Pancreas (tissue), 10 donors: ENCODE results near the gene SUGP2. TPM values are rescaled to one million over a fixed set of nuclear protein-coding genes. Genes with fewer than 3 reads are reported as not detected.
A peak's percentile ranks its signal among the peaks of the same experiment; 100 is the strongest.

Experiments used
- ATAC-seq, 4 donors: fragments of 200-7000 bp; cut with Tn5 transposase; one replicate each; pipeline versions ENCODE4 v1.8.0 to v1.9.1; 2020; ENCODE audit warnings: mild to moderate bottlenecking in 4 of 4, moderate library complexity in 4 of 4
- DNase-seq, 6 donors: peaks; one replicate each; pipeline ENCODE4 v3.0.0-alpha.2; 2020
- FAIRE-seq: peaks from 2 replicates; lab custom pipeline; 2012; peaks lifted over from hg19 to GRCh38; lab: Jason Lieb, UNC
- H3K27ac ChIP-seq, 4 donors: fragments of 200-600 bp; sonication (generic); 1 replicate in 3 of 4; 2 replicates in 1 of 4; pipeline versions ENCODE4 v1.5.0 to v1.8.0; 2020
- H3K27me3 ChIP-seq, 4 donors: fragments of 200-600 bp; one replicate each; pipeline ENCODE4 v1.8.0; 2021
- H3K36me3 ChIP-seq, 3 donors: fragments of 200-600 bp; sonication (generic) in 1 of 3; one replicate each; pipeline versions ENCODE4 v1.5.0 to v1.8.0; 2020 to 2021
- H3K4me1 ChIP-seq, 3 donors: fragments of 200-600 bp; one replicate each; pipeline ENCODE4 v1.8.0; 2021
- H3K4me3 ChIP-seq, 4 donors: fragments of 200-600 bp; sonication (generic) in 2 of 4; one replicate each; pipeline versions ENCODE4 v1.5.0 to v1.8.0; 2020 to 2021
- H3K9me3 ChIP-seq, 4 donors: fragments of 200-600 bp; one replicate each; pipeline ENCODE4 v1.8.0; 2021
- WGBS, 2 donors: extraction: QIAGEN DNeasy Blood & Tissue Kit; methylation state at CpG; one replicate each; pipeline ENCODE4 v1.1.7; 2013; 5-methylcytosine and 5-hydroxymethylcytosine counted together
- intact Hi-C, 3 donors: fragments of 100-400 bp; cut with DNase I; formaldehyde crosslinking; loops; one replicate each; pipeline versions ENCODE4 v1.11.1 to v1.14.2; 2022
- polyA plus RNA-seq, 2 donors: library from polyadenylated mRNA; stranded (reverse); fragments of 200-250 nt; gene quantifications; one replicate each; pipeline ENCODE4 v1.2.3, GENCODE V29; 2013
- total RNA-seq, 6 donors: library from RNA; stranded (reverse); fragmentation: NEBNext Ultra II Directional in 4 of 6; extraction: Animal tissue kit (Norgen Biotek cat#: 25700) in 4 of 6; gene quantifications; one replicate each; pipeline versions ENCODE4 v1.2.1 to v1.2.4, GENCODE V29; 2021 to 2023
- TF ChIP-seq, protein P1 (sequence below), 4 donors: fragments of 200-600 bp; sonication (generic) in 3 of 4; IDR thresholded peaks; one replicate each; pipeline versions ENCODE4 v1.5.0 to v1.8.0; 2021; ENCODE audit warnings: antibody characterized with exemption in 4 of 4
- donor health status: healthy with polysubstance abuse.
- donor health status: DM: no; HTN: no; CAD: no; lungs with moderate emphysema.
- donor health status: DM: no; HTN: no; CAD: no.
- donor health status: control.
- donor health status: control.
- donor health status: Bipolar disorder and iron deficiency.
- donor health status: DM: yes; HTN: yes; CAD: no.
- donor health status: DM: no; HTN: no; CAD: no.
- donor health status: DM: no; HTN: no; CAD: no.
- donor health status: DM: yes; HTN: yes; CAD: no.

Gene SUGP2
- total and polyA plus RNA-seq, 8 donors = 15.4 to 60.6 (median 25.3) TPM

DNA sequence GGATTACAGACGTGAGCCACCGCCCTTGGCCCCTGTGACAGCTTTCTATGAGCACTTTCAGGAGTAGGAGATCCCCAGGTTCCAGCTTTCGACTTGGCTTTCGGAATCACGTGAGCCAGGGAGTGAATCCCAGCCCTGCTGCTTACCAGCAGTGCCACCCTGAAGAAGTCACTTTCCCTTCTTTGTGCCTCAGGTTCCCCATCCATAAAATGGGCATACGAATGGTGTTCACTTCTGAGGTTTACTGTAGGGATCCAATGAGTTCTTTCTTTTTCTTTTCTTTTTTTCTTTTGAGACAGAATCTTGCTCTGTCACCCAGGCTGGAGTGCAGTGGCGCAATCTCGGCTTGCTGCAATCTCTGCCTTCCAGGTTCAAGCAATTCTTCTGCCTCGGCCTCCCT is 88.0 kb downstream of the SUGP2 start:
- H3K27me3 ChIP-seq = no peaks in the 10 kb centered on the region
- ATAC-seq (no peak), FAIRE-seq (no peak), DNase-seq (no peak)
- no peaks in the 10 kb centered on the region for H3K36me3 ChIP-seq
- no peaks in the 10 kb centered on the region for H3K4me1 ChIP-seq
- no peak overlapping the region for H3K27ac ChIP-seq
- no peak overlapping the region for H3K4me3 ChIP-seq
- TF ChIP-seq, protein P1, sequence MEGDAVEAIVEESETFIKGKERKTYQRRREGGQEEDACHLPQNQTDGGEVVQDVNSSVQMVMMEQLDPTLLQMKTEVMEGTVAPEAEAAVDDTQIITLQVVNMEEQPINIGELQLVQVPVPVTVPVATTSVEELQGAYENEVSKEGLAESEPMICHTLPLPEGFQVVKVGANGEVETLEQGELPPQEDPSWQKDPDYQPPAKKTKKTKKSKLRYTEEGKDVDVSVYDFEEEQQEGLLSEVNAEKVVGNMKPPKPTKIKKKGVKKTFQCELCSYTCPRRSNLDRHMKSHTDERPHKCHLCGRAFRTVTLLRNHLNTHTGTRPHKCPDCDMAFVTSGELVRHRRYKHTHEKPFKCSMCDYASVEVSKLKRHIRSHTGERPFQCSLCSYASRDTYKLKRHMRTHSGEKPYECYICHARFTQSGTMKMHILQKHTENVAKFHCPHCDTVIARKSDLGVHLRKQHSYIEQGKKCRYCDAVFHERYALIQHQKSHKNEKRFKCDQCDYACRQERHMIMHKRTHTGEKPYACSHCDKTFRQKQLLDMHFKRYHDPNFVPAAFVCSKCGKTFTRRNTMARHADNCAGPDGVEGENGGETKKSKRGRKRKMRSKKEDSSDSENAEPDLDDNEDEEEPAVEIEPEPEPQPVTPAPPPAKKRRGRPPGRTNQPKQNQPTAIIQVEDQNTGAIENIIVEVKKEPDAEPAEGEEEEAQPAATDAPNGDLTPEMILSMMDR (IDR thresholded peaks at IDR 0.05) = no peak
- no peaks in the 10 kb centered on the region for H3K9me3 ChIP-seq
- intact Hi-C loops = no loop called here
- 81 to 87% methylated on average over 9 of the region's 9 CpGs for WGBS, 2 donors

DNA sequence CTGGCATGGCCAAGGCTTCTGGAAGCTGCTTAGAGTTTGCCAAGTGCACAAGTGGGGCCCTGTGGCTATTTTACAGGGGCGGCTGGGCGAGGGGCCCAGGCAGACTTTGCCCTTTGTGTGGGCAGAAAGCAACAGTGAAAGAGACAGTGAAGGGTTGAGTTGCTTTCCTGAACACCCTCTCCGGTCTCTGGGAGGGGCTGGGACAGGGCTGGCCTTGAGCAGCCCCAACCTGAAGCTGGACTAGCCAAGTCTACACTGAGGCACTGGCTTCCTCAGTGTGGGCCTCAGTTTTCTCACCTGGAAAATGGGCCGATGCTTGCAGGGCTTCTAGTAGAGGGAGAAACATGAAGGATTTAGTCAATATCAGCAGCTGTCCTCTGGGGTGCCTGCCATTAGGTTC is 89.9 kb downstream of the SUGP2 start:
- Histone ChIP-seq H3K27ac (no peak overlapping the region), H3K27me3 (no peaks in the 10 kb centered on the region), H3K36me3 (no peaks in the 10 kb centered on the region), H3K4me1 (no peaks in the 10 kb centered on the region), H3K9me3 (no peaks in the 10 kb centered on the region), H3K4me3 (no peak overlapping the region)
- DNase-seq (no peak), ATAC-seq (no peak), FAIRE-seq (no peak)
- 67 to 79% methylated on average over 4 of the region's 4 CpGs for WGBS, 2 donors
- intact Hi-C loops = no loop called here
- TF ChIP-seq, protein P1 (IDR thresholded peaks at IDR 0.05) = no peak

DNA sequence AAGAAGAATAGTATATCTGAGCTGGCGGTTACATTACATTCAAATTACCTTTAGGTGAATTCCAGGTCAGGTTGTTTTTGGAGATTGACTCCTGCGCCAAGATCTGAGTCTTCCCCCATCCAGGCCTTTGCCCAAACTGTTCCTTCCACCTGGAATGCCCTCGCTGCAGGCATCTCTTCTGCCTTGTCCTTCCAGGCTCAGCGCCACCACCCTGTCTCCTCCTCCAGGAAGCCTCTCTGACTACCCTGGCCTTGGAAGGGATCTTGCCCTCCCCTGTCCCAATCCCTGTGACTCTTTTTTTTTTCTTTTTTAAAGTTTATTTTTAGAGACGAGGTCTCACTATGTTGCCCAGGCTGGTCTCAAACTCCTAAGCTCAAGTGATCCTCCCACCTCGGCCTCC is 90.6 kb downstream of the SUGP2 start:
- TF ChIP-seq, protein P1 (IDR thresholded peaks at IDR 0.05) = no peak
- 81 to 95% methylated on average over 6 of the region's 6 CpGs for WGBS, 2 donors
- ATAC-seq (no peak), FAIRE-seq (no peak), DNase-seq (no peak)
- Histone ChIP-seq H3K36me3 (no peaks in the 10 kb centered on the region), H3K27ac (no peak overlapping the region), H3K27me3 (no peaks in the 10 kb centered on the region), H3K4me1 (no peaks in the 10 kb centered on the region), H3K4me3 (no peak overlapping the region), H3K9me3 (no peaks in the 10 kb centered on the region)
- intact Hi-C loops = no loop called here

DNA sequence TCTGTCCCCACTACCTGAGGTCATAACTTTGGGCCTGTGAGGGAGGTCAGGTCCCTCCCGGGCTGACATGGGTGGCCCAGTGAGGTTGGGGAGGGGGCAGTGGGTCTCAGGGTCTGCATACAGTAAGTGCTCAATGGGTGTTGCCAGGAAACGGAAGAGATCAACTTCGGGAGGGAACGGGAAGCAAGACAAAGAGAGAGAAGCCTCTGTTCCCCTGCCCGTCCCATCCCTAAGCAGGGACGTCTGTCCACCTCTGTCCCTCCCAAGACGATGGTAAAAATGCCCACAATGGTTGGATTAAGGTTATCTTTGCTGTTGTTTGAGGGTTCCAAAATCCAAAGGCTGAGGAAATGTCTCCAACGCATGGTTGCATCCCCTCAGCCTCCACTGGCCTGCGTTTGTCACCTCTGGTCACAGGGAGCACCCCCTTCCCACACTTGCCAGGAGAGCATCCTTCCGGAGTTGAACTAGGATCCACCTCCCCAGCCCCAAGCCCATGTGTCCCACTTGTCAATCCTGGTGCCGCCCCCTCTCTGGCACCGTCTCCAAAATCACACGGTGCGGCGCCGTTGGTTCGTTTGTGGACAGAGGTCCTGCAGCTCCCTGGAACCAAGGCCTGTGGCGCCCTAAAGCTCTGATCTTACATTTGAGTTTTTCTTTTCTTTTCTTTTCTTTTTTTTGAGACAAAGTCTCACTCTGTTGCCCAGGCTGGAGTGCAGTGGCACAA is 91.5 kb downstream of the SUGP2 start:
- no peak for DNase-seq
- peak in 1 of 4 donors; percentile 3 for ATAC-seq

More for the DNA sequence above, 91.5 kb downstream of the SUGP2 start:
- intact Hi-C loops = no loop called here
- Histone ChIP-seq H3K4me3 (no peak overlapping the region), H3K9me3 (no peaks in the 10 kb centered on the region), H3K4me1 (no peaks in the 10 kb centered on the region), H3K27ac (no peak overlapping the region), H3K27me3 (no peaks in the 10 kb centered on the region), H3K36me3 (no peaks in the 10 kb centered on the region)
- FAIRE-seq = no peak
- TF ChIP-seq, protein P1 (IDR thresholded peaks at IDR 0.05) = no peak
- WGBS, 2 donors = 69 to 72% methylated on average over 18 of the region's 18 CpGs

Other genes with a start within 250 kb of the SUGP2 start
- gene COMP, start 242.2 kb downstream of the SUGP2 start, total RNA-seq = 1 to 10 TPM in 2 of 6 donors, under 1 TPM in 4; 0.05 to 3.7 (median 0.59) TPM
- gene COMP, start 242.2 kb downstream of the SUGP2 start, polyA plus RNA-seq = under 1 TPM; 0.23 to 0.49 TPM
- gene UPF1, start 201.6 kb downstream of the SUGP2 start, total RNA-seq = 10 to 100 TPM; 26.3 to 54.4 (median 33.4) TPM
- gene UPF1, start 201.6 kb downstream of the SUGP2 start, polyA plus RNA-seq = 10 to 100 TPM; 44.1 to 50.7 TPM
- under 1 TPM; 0.16 to 0.75 (median 0.33) TPM for gene CERS1, start 137.4 kb downstream of the SUGP2 start, total RNA-seq
- gene CERS1, start 137.4 kb downstream of the SUGP2 start, polyA plus RNA-seq = 1 to 10 TPM; 1.7 to 8.3 TPM
- gene COPE, start 114.1 kb downstream of the SUGP2 start, total RNA-seq = 100 to 1,000 TPM in 1 of 6 donors, 10 to 100 TPM in 5; 58.2 to 107 (median 91.2) TPM
- 100 to 1,000 TPM; 152 to 200 TPM for gene COPE, start 114.1 kb downstream of the SUGP2 start, polyA plus RNA-seq
- 10 to 100 TPM; 17.5 to 30.9 (median 24.0) TPM for gene DDX49, start 113.8 kb downstream of the SUGP2 start, total RNA-seq
- gene DDX49, start 113.8 kb downstream of the SUGP2 start, polyA plus RNA-seq = 10 to 100 TPM; 40.3 to 42.2 TPM
- 10 to 100 TPM in 1 of 6 donors, 1 to 10 TPM in 5; 3.7 to 15.2 (median 5.3) TPM for gene HOMER3, start 92.3 kb downstream of the SUGP2 start, total RNA-seq
- gene HOMER3, start 92.3 kb downstream of the SUGP2 start, polyA plus RNA-seq = 10 to 100 TPM; 19.4 to 24.8 TPM
- gene ARMC6, start 86 bp upstream of the SUGP2 start, total RNA-seq = 1 to 10 TPM; 3.1 to 8.8 (median 7.0) TPM
- gene ARMC6, start 86 bp upstream of the SUGP2 start, polyA plus RNA-seq = 10 to 100 TPM; 16.6 to 18.3 TPM
- gene SLC25A42, start 30.5 kb upstream of the SUGP2 start, total RNA-seq = 1 to 10 TPM; 3.9 to 8.6 (median 5.7) TPM
- 1 to 10 TPM; 7.4 to 8.7 TPM for gene SLC25A42, start 30.5 kb upstream of the SUGP2 start, polyA plus RNA-seq
- 10 to 100 TPM; 10.5 to 14.6 (median 11.7) TPM for gene TMEM161A, start 105.0 kb upstream of the SUGP2 start, total RNA-seq
- gene TMEM161A, start 105.0 kb upstream of the SUGP2 start, polyA plus RNA-seq = 10 to 100 TPM; 35.2 to 35.6 TPM
- 1 to 10 TPM in 2 of 6 donors, under 1 TPM in 4; 0.34 to 1.5 (median 0.89) TPM for gene MEF2B, start 136.7 kb upstream of the SUGP2 start, total RNA-seq
- 1 to 10 TPM; 1.7 to 2.8 TPM for gene MEF2B, start 136.7 kb upstream of the SUGP2 start, polyA plus RNA-seq
- 10 to 100 TPM in 4 of 6 donors, 1 to 10 TPM in 2; 7.2 to 13.7 (median 10.3) TPM for gene BORCS8, start 158.6 kb upstream of the SUGP2 start, total RNA-seq
- 10 to 100 TPM; 25.9 to 28.9 TPM for gene BORCS8, start 158.6 kb upstream of the SUGP2 start, polyA plus RNA-seq
- gene RFXANK, start 158.7 kb upstream of the SUGP2 start, total RNA-seq = 10 to 100 TPM; 21.0 to 40.4 (median 30.8) TPM
- 100 to 1,000 TPM in 1 of 2 donors, 10 to 100 TPM in 1; 83.1 to 111 TPM for gene RFXANK, start 158.7 kb upstream of the SUGP2 start, polyA plus RNA-seq
- gene NR2C2AP, start 169.9 kb upstream of the SUGP2 start, total RNA-seq = 1 to 10 TPM; 6.8 to 9.8 (median 8.3) TPM
- gene NR2C2AP, start 169.9 kb upstream of the SUGP2 start, polyA plus RNA-seq = 10 to 100 TPM; 15.7 to 19.1 TPM
- under 1 TPM in 3 of 6 donors, not detected in 3; 0.04 to 0.13 (median 0.06) TPM for gene NCAN, start 178.4 kb upstream of the SUGP2 start, total RNA-seq
- gene NCAN, start 178.4 kb upstream of the SUGP2 start, polyA plus RNA-seq = under 1 TPM; 0.04 to 0.12 TPM
- gene TM6SF2, start 239.8 kb upstream of the SUGP2 start, total RNA-seq = under 1 TPM in 5 of 6 donors, not detected in 1; 0.08 to 0.50 (median 0.23) TPM
- gene TM6SF2, start 239.8 kb upstream of the SUGP2 start, polyA plus RNA-seq = 1 to 10 TPM; 1.5 to 1.6 TPM